GM23338 (cell line): ENCODE measurements around the gene ZBTB14. TPM values are rescaled to one million over a fixed set of nuclear protein-coding genes. Genes with fewer than 3 reads are reported as not detected.
A peak's percentile ranks its signal among the peaks of the same experiment; 100 is the strongest.

ENCODE experiments used
- ATAC-seq: fragments of 200-7000 bp; cut with Tn5 transposase; 3 replicates; pipeline ENCODE4 v1.9.1; 2020
- DNase-seq: peaks from one replicate; pipeline ENCODE4 v3.0.0-alpha.2; 2015; ENCODE audit warnings: low spot score
- H2AFZ ChIP-seq: fragments of 200-600 bp; sonication (generic); 2 replicates; pipeline ENCODE4 v1.8.0; 2016; ENCODE audit warnings: antibody characterized with exemption, mild to moderate bottlenecking, moderate library complexity
- H3F3A ChIP-seq: fragments of 200-600 bp; sonication (generic); replicated peaks from 2 replicates; pipeline ENCODE4 v1.8.0; 2017; ENCODE audit warnings: antibody characterized with exemption, mixed run types, low read depth
- H3K27ac ChIP-seq: fragments of 200-600 bp; sonication (generic); 2 replicates; pipeline ENCODE4 v1.6.1; 2016; ENCODE audit warnings: low read depth
- H3K27me3 ChIP-seq: fragments of 200-600 bp; sonication (generic); 2 replicates; pipeline ENCODE4 v1.8.0; 2016; ENCODE audit warnings: mild to moderate bottlenecking, mixed run types, moderate library complexity; ENCODE audit not compliant: insufficient read depth
- H3K36me3 ChIP-seq: fragments of 200-600 bp; sonication (generic); 2 replicates; pipeline ENCODE4 v1.8.0; 2016; ENCODE audit warnings: mild to moderate bottlenecking; ENCODE audit not compliant: insufficient read depth
- H3K4me1 ChIP-seq: fragments of 200-600 bp; sonication (generic); 2 replicates; pipeline ENCODE4 v1.8.0; 2016; ENCODE audit warnings: mild to moderate bottlenecking, moderate library complexity; ENCODE audit not compliant: insufficient read depth
- H3K4me2 ChIP-seq: fragments of 200-600 bp; sonication (generic); 2 replicates; pipeline ENCODE4 v1.7.1; 2017; ENCODE audit warnings: mixed run types
- H3K4me3 ChIP-seq: fragments of 200-600 bp; sonication (generic); 2 replicates; pipeline ENCODE4 v1.6.1; 2016; ENCODE audit warnings: mixed run types
- H3K79me2 ChIP-seq: fragments of 200-600 bp; sonication (generic); replicated peaks from 2 replicates; pipeline ENCODE4 v1.8.0; 2017; ENCODE audit warnings: mild to moderate bottlenecking; ENCODE audit not compliant: insufficient read depth
- H3K9me2 ChIP-seq: fragments of 200-600 bp; sonication (generic); 2 replicates; pipeline ENCODE4 v1.8.0; 2017; ENCODE audit not compliant: insufficient read depth
- H4K20me1 ChIP-seq: fragments of 200-600 bp; sonication (generic); replicated peaks from 2 replicates; pipeline ENCODE4 v1.8.0; 2017; ENCODE audit warnings: mild to moderate bottlenecking; ENCODE audit not compliant: insufficient read depth
- H3K27ac Mint-ChIP-seq: 2 replicates; pipeline ENCODE4 v1.8.0; 2020; ENCODE audit warnings: inconsistent platforms, mild to moderate bottlenecking, moderate library complexity, mixed read lengths
- H3K27me3 Mint-ChIP-seq: 3 replicates; pipeline ENCODE4 v1.8.0; 2022; ENCODE audit warnings: low read depth, mild to moderate bottlenecking, moderate library complexity, mixed read lengths, inconsistent platforms; ENCODE audit not compliant: insufficient read depth, poor library complexity
- H3K36me3 Mint-ChIP-seq: 3 replicates; pipeline ENCODE4 v1.8.0; 2021; ENCODE audit warnings: low read depth, mild to moderate bottlenecking, inconsistent platforms, moderate library complexity, mixed read lengths
- H3K4me1 Mint-ChIP-seq: 3 replicates; pipeline ENCODE4 v1.8.0; 2020; ENCODE audit warnings: mild to moderate bottlenecking, inconsistent platforms, mixed read lengths
- H3K4me3 Mint-ChIP-seq: 3 replicates; pipeline ENCODE4 v1.8.0; 2021; ENCODE audit warnings: moderate library complexity, mild to moderate bottlenecking, inconsistent platforms, mixed read lengths
- H3K9me3 Mint-ChIP-seq: 3 replicates; pipeline ENCODE4 v1.8.0; 2020; ENCODE audit warnings: moderate library complexity, mild to moderate bottlenecking, inconsistent platforms, mixed read lengths
- CREB1 ChIP-seq: fragments of 250-450 bp; sonication (Bioruptor Pico); IDR thresholded peaks from 2 replicates; pipeline ENCODE4 v1.5.0; 2020; ENCODE audit warnings: low read depth, mild to moderate bottlenecking, moderate library complexity
- EZH2 ChIP-seq: fragments of 200-600 bp; sonication (generic); IDR thresholded peaks from one replicate; pipeline ENCODE4 v1.8.0; 2017; ENCODE audit warnings: antibody characterized with exemption, mild to moderate bottlenecking, low read depth; ENCODE audit not compliant: unreplicated experiment
- EZH2phosphoT487 ChIP-seq: fragments of 200-600 bp; sonication (generic); IDR thresholded peaks from one replicate; pipeline ENCODE4 v1.8.1; 2018; ENCODE audit warnings: antibody characterized with exemption; ENCODE audit not compliant: unreplicated experiment
- JUNB ChIP-seq: IDR thresholded peaks from one replicate; pipeline ENCODE4 v1.6.1; 2016; ENCODE audit warnings: antibody characterized with exemption; ENCODE audit not compliant: unreplicated experiment
- NANOG ChIP-seq: IDR thresholded peaks from 2 replicates; pipeline ENCODE4 v1.6.1; 2016; ENCODE audit warnings: antibody characterized with exemption, borderline replicate concordance
- POLR2AphosphoS5 ChIP-seq: IDR thresholded peaks from 2 replicates; pipeline ENCODE4 v1.6.1; 2016; ENCODE audit warnings: antibody characterized with exemption, low read depth
- ZNF114 ChIP-seq: fragments of 250-450 bp; sonication (Bioruptor Pico); IDR thresholded peaks from 2 replicates; pipeline ENCODE4 v1.5.0; 2020; ENCODE audit warnings: mild to moderate bottlenecking, moderate library complexity
- ZNF331 ChIP-seq: fragments of 250-450 bp; sonication (Bioruptor Pico); IDR thresholded peaks from 2 replicates; pipeline ENCODE4 v1.5.0; 2020; ENCODE audit warnings: low read depth, mild to moderate bottlenecking, moderate library complexity
- polyA plus RNA-seq: library from polyadenylated mRNA; unstranded; fragments of >200 nt; fragmentation: Nextera tagmentation; extraction: Ambion mirVana; gene quantifications from 2 replicates; pipeline ENCODE4 v1.2.1, GENCODE V29; 2016
- total RNA-seq: library from RNA; depleted of rRNA; stranded (reverse); fragments of >200 nt; shearing (Covaris generic); gene quantifications from 2 replicates; pipeline ENCODE4 v1.2.3, GENCODE V29; 2014
- TF ChIP-seq, protein P1 (sequence below): IDR thresholded peaks from one replicate; pipeline ENCODE4 v1.6.1; 2018; ENCODE audit warnings: antibody characterized with exemption; ENCODE audit not compliant: unreplicated experiment
- TF ChIP-seq, protein P2 (sequence below), 2 experiments: fragments of 200-600 bp in 1 of 2; sonication (generic) in 1 of 2; conservative IDR thresholded peaks; 2 replicates each; pipeline versions ENCODE4 v1.5.1 to v1.6.1; 2016 to 2017; ENCODE audit warnings: antibody characterized with exemption in 2 of 2, low read depth in 2 of 2, mild to moderate bottlenecking in 2 of 2, moderate library complexity in 1 of 2

Gene ZBTB14
- total and polyA plus RNA-seq, 2 experiments from 2014 or later: 5.2 to 16.8 TPM

DNA sequence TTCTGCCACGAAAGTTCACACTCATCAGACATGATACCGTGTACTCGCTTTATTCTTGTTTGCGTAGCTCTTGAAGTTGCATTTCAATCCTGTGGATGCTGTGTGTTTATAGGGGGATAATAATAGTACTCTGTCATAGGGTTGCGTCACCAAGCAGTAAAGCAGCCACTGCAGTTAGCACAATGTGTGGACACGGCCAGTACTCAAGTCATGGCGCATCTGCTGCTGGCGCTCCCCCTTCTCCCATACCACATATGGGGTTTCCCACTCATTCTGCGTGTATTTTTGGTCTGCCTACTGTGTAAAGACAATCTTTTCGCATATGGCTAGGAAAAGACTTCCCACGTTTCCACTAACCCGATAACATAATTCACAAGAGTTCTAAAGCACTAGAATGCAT, 2.1 kb upstream of the ZBTB14 start:
- H3K9me3 Mint-ChIP-seq: no peaks in the 10 kb centered on the region; the same call in 2 of the 3 replicates
- Histone ChIP-seq H3K9me2 (no peaks in the 10 kb centered on the region), H3K36me3 (no peaks in the 10 kb centered on the region), H3K4me2 (peak overlapping the region; percentile 89), H3K4me3 (peak overlapping the region; percentile 87; the same call in 1 of the 2 replicates), H3K27ac (no peak overlapping the region), H2AFZ (peak overlapping the region; percentile 16; the same call in 1 of the 2 replicates), H3K79me2 (peaks cover 19% of the 10 kb centered on the region), H4K20me1 (peaks cover 4% of the 10 kb centered on the region; the same call in 1 of the 2 replicates), H3K27me3 (peaks cover 16% of the 10 kb centered on the region), H3F3A (peaks cover 9% of the 10 kb centered on the region; the same call in 1 of the 2 replicates), H3K4me1 (peaks cover 11% of the 10 kb centered on the region)
- H3K36me3 Mint-ChIP-seq: no peaks in the 10 kb centered on the region; the same call in 2 of the 3 replicates
- H3K27me3 Mint-ChIP-seq: peaks cover 20% of the 10 kb centered on the region
- no peak overlapping the region; the same call in 2 of the 3 replicates for H3K4me3 Mint-ChIP-seq
- DNase-seq: no peak
- TF ChIP-seq EZH2phosphoT487: no peak
- TF ChIP-seq CREB1 (CRISPR knock-in tag): no peak
- TF ChIP-seq ZNF331: no peak
- no peak for TF ChIP-seq JUNB
- no peak for TF ChIP-seq NANOG
- TF ChIP-seq, protein P1, sequence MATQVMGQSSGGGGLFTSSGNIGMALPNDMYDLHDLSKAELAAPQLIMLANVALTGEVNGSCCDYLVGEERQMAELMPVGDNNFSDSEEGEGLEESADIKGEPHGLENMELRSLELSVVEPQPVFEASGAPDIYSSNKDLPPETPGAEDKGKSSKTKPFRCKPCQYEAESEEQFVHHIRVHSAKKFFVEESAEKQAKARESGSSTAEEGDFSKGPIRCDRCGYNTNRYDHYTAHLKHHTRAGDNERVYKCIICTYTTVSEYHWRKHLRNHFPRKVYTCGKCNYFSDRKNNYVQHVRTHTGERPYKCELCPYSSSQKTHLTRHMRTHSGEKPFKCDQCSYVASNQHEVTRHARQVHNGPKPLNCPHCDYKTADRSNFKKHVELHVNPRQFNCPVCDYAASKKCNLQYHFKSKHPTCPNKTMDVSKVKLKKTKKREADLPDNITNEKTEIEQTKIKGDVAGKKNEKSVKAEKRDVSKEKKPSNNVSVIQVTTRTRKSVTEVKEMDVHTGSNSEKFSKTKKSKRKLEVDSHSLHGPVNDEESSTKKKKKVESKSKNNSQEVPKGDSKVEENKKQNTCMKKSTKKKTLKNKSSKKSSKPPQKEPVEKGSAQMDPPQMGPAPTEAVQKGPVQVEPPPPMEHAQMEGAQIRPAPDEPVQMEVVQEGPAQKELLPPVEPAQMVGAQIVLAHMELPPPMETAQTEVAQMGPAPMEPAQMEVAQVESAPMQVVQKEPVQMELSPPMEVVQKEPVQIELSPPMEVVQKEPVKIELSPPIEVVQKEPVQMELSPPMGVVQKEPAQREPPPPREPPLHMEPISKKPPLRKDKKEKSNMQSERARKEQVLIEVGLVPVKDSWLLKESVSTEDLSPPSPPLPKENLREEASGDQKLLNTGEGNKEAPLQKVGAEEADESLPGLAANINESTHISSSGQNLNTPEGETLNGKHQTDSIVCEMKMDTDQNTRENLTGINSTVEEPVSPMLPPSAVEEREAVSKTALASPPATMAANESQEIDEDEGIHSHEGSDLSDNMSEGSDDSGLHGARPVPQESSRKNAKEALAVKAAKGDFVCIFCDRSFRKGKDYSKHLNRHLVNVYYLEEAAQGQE: no peak
- H3K27ac Mint-ChIP-seq: no peak overlapping the region
- peaks cover 14% of the 10 kb centered on the region for H3K4me1 Mint-ChIP-seq
- no peak for ATAC-seq

DNA sequence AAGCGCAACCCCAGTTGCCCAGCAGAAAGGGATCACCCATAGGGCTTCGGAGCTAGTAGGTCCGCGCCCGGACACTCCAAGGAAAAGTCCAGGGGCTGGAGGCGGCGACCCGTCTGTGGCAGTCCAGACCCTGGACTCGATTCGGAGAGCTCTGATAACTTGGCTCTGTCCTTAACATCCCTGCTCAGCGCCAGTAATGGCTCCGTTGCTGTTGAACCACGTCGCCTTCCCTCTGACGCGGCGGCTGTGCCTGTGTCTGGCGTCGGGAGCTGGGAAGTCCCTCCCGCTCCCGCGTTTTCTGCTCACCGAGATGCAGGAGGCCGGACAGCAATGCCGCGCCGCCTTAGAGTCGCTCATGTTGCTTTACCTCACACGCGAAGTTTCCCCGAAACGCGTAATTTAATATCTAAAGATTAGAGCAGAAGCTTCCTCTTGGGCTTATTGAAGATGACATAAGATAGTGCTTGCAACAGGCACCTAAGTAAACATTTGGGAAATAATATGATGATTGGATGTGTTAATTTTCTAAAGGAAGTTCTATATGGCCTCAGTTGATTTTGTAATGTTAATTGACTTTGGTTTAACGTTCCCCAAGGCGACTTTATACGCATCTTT, 1.3 kb upstream of the ZBTB14 start:
- Histone ChIP-seq H3K36me3 (peaks cover 7% of the 10 kb centered on the region; the same call in 1 of the 2 replicates), H3K27me3 (peaks cover 16% of the 10 kb centered on the region), H3K4me3 (peak overlapping the region; percentile 87), H3K27ac (0 out of 2 replicates have a peak overlapping the region, but pooled peaks have one; percentile 67), H3K9me2 (no peaks in the 10 kb centered on the region), H2AFZ (peak overlapping the region; percentile 82; the same call in 1 of the 2 replicates), H3K4me1 (peaks cover 11% of the 10 kb centered on the region), H3K79me2 (peaks cover 19% of the 10 kb centered on the region), H3F3A (peaks cover 9% of the 10 kb centered on the region; the same call in 1 of the 2 replicates), H4K20me1 (peaks cover 4% of the 10 kb centered on the region; the same call in 1 of the 2 replicates), H3K4me2 (peak overlapping the region; percentile 89)
- peak; percentile 94 for DNase-seq
- TF ChIP-seq EZH2phosphoT487: no peak
- TF ChIP-seq EZH2: no peak
- peak; percentile 37; the same call in 1 of the 2 replicates for TF ChIP-seq POLR2AphosphoS5
- no peak for TF ChIP-seq ZNF114 (CRISPR knock-in tag)
- peak; percentile 94 for TF ChIP-seq CREB1 (CRISPR knock-in tag)
- TF ChIP-seq, protein P2, sequence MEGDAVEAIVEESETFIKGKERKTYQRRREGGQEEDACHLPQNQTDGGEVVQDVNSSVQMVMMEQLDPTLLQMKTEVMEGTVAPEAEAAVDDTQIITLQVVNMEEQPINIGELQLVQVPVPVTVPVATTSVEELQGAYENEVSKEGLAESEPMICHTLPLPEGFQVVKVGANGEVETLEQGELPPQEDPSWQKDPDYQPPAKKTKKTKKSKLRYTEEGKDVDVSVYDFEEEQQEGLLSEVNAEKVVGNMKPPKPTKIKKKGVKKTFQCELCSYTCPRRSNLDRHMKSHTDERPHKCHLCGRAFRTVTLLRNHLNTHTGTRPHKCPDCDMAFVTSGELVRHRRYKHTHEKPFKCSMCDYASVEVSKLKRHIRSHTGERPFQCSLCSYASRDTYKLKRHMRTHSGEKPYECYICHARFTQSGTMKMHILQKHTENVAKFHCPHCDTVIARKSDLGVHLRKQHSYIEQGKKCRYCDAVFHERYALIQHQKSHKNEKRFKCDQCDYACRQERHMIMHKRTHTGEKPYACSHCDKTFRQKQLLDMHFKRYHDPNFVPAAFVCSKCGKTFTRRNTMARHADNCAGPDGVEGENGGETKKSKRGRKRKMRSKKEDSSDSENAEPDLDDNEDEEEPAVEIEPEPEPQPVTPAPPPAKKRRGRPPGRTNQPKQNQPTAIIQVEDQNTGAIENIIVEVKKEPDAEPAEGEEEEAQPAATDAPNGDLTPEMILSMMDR (conservative IDR thresholded peaks at IDR 0.05; ENCODE audit: low read depth in 2 of 2): no peak
- no peaks in the 10 kb centered on the region; the same call in 2 of the 3 replicates for H3K9me3 Mint-ChIP-seq
- H3K27me3 Mint-ChIP-seq: peaks cover 20% of the 10 kb centered on the region
- peak overlapping the region; percentile 96 for H3K27ac Mint-ChIP-seq
- H3K4me1 Mint-ChIP-seq: peaks cover 14% of the 10 kb centered on the region
- peak; percentile 55 for ATAC-seq
- peak overlapping the region; percentile 86 for H3K4me3 Mint-ChIP-seq
- peaks cover 4% of the 10 kb centered on the region for H3K36me3 Mint-ChIP-seq
